GM23248 (cell line): ENCODE results near the gene SNAP91.
"Not testable (repeated sequence)": the region's sequence is repeated elsewhere in the genome, so short reads cannot be mapped to it uniquely, and the experiment has no call there.

ENCODE experiments used
- EZH2 ChIP-seq: fragments of 200-600 bp; sonication (generic); IDR thresholded peaks from 2 replicates; pipeline ENCODE4 v1.6.1; 2018; ENCODE audit warnings: antibody characterized with exemption, mild to moderate bottlenecking; ENCODE audit not compliant: insufficient read depth, poor library complexity, severe bottlenecking
- EZH2phosphoT487 ChIP-seq: fragments of 200-600 bp; sonication (generic); IDR thresholded peaks from 2 replicates; pipeline ENCODE4 v1.6.1; 2018; ENCODE audit warnings: antibody characterized with exemption, moderate library complexity, mild to moderate bottlenecking, low read depth; ENCODE audit not compliant: insufficient read depth

DNA sequence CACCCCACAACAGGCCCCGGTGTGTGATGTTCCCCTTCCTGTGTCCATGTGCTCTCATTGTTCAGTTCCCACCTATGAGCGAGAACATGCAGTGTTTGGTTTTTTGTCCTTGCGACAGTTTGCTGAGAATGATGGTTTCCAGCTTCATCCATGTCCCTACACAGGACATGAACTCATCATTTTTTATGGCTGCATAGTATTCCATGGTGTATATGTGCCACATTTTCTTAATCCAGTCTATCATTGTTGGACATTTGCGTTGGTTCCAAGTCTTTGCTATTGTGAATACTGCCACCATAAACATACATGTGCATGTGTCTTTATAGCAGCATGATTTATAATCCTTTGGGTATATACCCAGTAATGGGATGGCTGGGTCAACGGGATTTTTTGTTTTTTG is 43.5 kb upstream of the SNAP91 start:
- TF ChIP-seq EZH2, EZH2phosphoT487: not testable (repeated sequence)
